Adipocyte (in vitro differentiated cells): ENCODE measurements around the gene GDF2.

Experiments
- DNase-seq: peaks from one replicate; pipeline ENCODE4 v3.0.0-alpha.2; 2015; ENCODE audit warnings: low read depth
- H3K27me3 ChIP-seq: replicated peaks from 2 replicates; pipeline ENCODE4 v1.7.0; 2013; ENCODE audit warnings: mild to moderate bottlenecking, low read length, moderate library complexity; ENCODE audit not compliant: control insufficient read depth, insufficient read depth
- H3K36me3 ChIP-seq: 2 replicates; pipeline ENCODE4 v1.7.0; 2013; ENCODE audit warnings: low read length, mild to moderate bottlenecking, moderate library complexity; ENCODE audit not compliant: control insufficient read depth, insufficient read depth, severe bottlenecking
- H3K4me1 ChIP-seq: 2 replicates; pipeline ENCODE4 v1.7.0; 2013; ENCODE audit warnings: mild to moderate bottlenecking, low read length, moderate library complexity; ENCODE audit not compliant: control insufficient read depth, insufficient read depth
- H3K4me3 ChIP-seq: 2 replicates; pipeline ENCODE4 v1.7.0; 2013; ENCODE audit warnings: mild to moderate bottlenecking, low read length, moderate library complexity
- H3K9ac ChIP-seq: 2 replicates; pipeline ENCODE4 v1.7.0; 2013; ENCODE audit warnings: mild to moderate bottlenecking, low read length, moderate library complexity
- H3K9me3 ChIP-seq: 2 replicates; pipeline ENCODE4 v1.7.0; 2013; ENCODE audit warnings: mild to moderate bottlenecking, low read length, moderate library complexity; ENCODE audit not compliant: control insufficient read depth

The GDF2 gene

DNA sequence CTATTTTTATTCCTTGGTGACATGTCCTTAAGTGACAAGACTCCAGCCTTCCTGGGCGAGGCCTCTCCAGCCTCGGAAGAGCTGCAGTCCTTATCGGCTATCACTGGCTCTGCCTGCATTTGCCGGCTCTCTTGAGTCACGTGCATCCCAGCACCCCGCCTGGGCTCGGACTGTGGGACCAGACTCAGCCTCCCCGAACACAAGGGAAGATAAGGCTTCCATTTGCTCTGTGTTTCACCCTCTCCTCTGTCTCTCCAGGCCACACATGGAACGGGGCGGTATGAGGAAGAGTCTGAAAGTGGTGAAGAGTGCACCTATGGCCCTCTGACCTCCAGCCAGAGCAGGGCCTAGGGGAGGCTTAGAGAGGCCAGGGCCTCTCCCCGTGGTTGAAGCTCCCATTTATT is 4.7 kb downstream of the GDF2 start:
- H3K9me3 ChIP-seq: no peaks in the 10 kb centered on the region
- H3K9ac ChIP-seq: no peak overlapping the region
- H3K4me1 ChIP-seq: no peaks in the 10 kb centered on the region
- peaks cover 45% of the 10 kb centered on the region for H3K27me3 ChIP-seq
- DNase-seq: no peak
- H3K36me3 ChIP-seq: no peaks in the 10 kb centered on the region
- no peak overlapping the region for H3K4me3 ChIP-seq

DNA sequence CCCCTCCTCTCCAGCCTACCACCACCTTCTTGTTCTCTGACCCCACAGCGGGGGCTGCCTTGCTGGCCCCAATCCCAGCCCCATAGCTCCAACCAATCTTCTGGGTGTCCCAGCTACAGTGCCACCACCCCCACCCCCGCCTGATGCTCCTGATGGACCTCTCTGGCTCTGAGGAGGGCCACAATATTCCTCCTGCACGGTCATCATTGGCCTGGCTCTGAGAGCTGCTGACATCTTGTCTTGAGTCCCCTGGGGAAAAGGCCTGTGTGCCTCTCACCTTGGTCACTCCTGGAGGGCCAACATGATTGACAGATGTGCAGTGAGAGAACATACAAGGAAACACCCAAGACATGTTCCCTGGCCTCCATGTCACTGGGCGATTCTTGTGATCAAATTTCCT is 7.6 kb downstream of the GDF2 start:
- H3K4me3 ChIP-seq: no peak overlapping the region
- no peak for DNase-seq
- H3K9ac ChIP-seq: no peak overlapping the region
- no peaks in the 10 kb centered on the region for H3K9me3 ChIP-seq
- peaks cover 32% of the 10 kb centered on the region for H3K27me3 ChIP-seq
- no peaks in the 10 kb centered on the region for H3K4me1 ChIP-seq
- H3K36me3 ChIP-seq: no peaks in the 10 kb centered on the region

DNA sequence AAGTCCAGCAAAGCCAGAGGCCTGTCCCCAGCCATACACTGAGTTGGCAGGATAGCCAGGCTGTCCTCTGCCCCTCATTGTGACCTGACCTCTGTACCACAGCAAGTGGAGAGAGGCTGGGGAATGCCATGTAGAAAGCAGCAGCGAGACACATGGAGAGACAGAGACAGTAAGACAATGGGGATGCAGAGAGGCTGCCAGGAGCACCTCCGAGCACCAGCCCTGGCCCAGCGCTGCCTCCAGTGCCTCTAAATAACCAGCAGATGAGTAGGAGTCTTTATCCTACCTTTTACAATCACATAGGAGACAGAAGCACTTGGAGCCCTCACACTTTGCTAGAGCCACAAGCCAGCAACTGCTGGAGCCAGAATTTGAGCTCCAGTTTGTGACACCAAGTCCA is 8.1 kb downstream of the GDF2 start:
- no peaks in the 10 kb centered on the region for H3K36me3 ChIP-seq
- no peak for DNase-seq
- peaks cover 31% of the 10 kb centered on the region for H3K27me3 ChIP-seq
- no peaks in the 10 kb centered on the region for H3K4me1 ChIP-seq
- no peak overlapping the region for H3K4me3 ChIP-seq
- no peak overlapping the region for H3K9ac ChIP-seq
- no peaks in the 10 kb centered on the region for H3K9me3 ChIP-seq

DNA sequence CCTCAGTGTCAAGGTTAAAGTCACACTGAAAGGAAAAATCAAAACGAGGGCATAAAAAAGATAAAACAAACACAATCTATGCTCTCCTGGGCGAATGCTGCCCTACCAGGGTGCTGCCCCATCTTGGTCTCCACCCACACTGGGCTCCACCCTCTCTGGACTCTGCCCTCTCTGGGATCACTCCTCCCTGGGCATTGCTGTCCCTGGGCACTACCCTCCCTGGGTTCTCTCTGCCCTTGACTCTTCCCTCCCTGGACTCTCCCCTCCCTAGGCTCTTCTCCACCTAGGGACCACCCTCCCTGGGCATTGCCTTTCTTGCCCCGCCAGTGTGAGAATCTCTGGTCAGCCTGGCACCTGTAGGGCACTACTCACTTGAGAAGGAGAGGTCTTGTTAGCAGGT is 8.6 kb downstream of the GDF2 start:
- no peak for DNase-seq
- no peak overlapping the region for H3K4me3 ChIP-seq
- H3K9me3 ChIP-seq: no peaks in the 10 kb centered on the region
- peaks cover 30% of the 10 kb centered on the region for H3K27me3 ChIP-seq
- H3K36me3 ChIP-seq: no peaks in the 10 kb centered on the region
- no peak overlapping the region for H3K9ac ChIP-seq
- no peaks in the 10 kb centered on the region for H3K4me1 ChIP-seq

DNA sequence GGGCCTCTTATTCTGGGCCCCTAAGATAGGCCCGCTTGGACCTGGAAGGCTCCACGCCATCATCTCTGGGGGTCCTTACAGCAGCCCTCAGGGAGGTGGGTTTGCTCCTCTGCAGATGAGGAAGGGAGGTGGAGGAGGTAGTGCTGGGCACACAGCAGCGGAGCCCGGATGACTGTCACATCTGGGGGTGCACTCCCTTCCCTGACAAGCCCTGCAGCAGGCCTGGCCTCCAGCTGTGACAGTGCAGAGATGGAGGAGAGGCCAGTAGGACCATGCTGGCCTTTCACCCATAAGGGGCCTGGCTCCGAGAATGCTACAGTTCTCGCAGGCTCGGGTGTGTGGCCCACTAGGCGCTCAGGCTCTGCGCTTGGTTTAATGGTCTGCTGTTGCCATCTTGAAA is 9.2 kb downstream of the GDF2 start:
- H3K4me1 ChIP-seq: no peaks in the 10 kb centered on the region
- no peak for DNase-seq
- no peaks in the 10 kb centered on the region for H3K36me3 ChIP-seq
- no peak overlapping the region for H3K9ac ChIP-seq
- H3K27me3 ChIP-seq: peaks cover 35% of the 10 kb centered on the region
- H3K4me3 ChIP-seq: no peak overlapping the region
- H3K9me3 ChIP-seq: no peaks in the 10 kb centered on the region

DNA sequence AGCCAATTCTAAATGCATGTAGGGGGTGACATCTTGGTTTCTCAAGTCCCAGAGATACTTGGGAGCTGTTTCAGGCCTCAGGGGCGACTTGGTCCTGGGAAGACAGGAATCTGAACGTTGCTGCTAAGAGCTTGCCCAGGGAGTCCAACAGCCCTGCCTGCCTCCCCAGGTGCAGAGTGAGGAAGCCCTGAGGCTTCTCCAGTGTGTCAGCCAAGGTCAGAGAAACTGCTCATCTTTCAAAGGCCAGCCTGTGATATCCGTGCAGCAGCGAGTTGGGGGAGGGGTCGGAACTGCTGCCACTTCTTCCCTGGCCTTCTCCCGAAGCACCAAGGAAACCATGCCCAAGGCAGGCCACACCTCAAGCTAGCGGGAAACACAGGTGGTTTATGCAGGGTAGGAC is 9.7 kb downstream of the GDF2 start:
- Histone ChIP-seq H3K27me3 (peaks cover 35% of the 10 kb centered on the region), H3K4me3 (no peak overlapping the region), H3K9me3 (no peaks in the 10 kb centered on the region), H3K36me3 (no peaks in the 10 kb centered on the region), H3K4me1 (no peaks in the 10 kb centered on the region), H3K9ac (no peak overlapping the region)
- DNase-seq: no peak

DNA sequence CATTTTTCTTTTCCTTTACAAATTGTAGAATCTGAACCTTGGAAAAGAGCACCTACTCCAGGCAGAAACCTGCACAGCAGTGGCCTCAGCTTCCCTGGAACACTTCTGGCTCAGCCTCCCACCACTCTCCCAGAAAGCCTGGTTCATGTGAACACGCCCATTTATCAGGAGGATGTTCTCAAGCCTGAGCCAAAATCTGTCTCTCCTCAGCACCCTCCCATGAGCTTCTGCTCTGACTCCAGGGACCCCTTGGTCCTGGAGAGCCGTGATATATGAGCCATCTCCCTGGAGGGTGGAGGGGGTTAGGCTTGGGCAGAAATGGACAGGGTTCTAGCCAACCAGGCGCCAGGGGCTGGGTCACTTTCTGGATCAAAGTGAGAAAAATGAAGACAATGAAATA is 10.1 kb downstream of the GDF2 start:
- Histone ChIP-seq H3K36me3 (no peaks in the 10 kb centered on the region), H3K4me3 (no peak overlapping the region), H3K9ac (no peak overlapping the region), H3K27me3 (peaks cover 35% of the 10 kb centered on the region), H3K9me3 (no peaks in the 10 kb centered on the region), H3K4me1 (no peaks in the 10 kb centered on the region)
- DNase-seq: no peak

DNA sequence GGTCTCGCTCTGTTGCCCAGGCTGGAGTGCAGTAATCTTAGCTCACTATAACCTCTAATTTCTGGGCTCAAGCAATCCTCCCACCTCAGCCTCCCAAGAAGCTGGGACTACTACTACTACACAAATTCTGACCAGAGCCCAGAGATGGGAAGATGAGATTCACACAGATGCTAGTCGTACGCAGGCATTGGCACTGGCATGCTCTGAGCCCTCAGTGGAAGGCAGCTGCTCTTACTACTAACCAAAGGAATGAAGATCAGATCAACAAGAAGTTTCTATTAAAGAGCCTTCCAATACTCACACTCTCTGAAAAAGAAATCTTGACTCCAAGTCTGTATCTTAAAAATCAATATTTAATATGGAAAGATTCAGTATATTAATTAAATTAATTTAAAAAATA is 10.7 kb downstream of the GDF2 start:
- Histone ChIP-seq H3K4me3 (no peak overlapping the region), H3K9ac (no peak overlapping the region), H3K36me3 (no peaks in the 10 kb centered on the region), H3K9me3 (no peaks in the 10 kb centered on the region), H3K4me1 (no peaks in the 10 kb centered on the region), H3K27me3 (peaks cover 35% of the 10 kb centered on the region)
- DNase-seq: peak; percentile 37

DNA sequence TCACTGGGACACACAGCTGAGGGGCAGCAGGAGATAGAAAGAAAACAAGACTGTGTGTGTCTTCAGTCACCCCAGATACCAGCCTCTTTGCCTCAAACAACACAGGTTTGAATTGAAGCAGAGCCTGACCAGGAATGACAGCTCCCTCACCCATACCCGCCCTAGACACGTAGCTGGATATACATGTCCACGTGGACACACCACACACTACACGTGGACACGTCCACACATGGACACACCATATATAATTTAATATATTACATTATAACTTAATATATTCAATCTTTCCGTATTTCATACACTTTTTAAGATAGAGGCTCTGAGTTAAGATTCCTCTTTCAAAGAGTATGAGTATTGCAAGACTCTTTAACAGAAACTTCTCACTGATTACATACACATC is 11.3 kb downstream of the GDF2 start:
- no peaks in the 10 kb centered on the region for H3K36me3 ChIP-seq
- H3K27me3 ChIP-seq: peaks cover 35% of the 10 kb centered on the region
- no peaks in the 10 kb centered on the region for H3K9me3 ChIP-seq
- H3K9ac ChIP-seq: no peak overlapping the region
- no peak for DNase-seq
- no peak overlapping the region for H3K4me3 ChIP-seq
- no peaks in the 10 kb centered on the region for H3K4me1 ChIP-seq

DNA sequence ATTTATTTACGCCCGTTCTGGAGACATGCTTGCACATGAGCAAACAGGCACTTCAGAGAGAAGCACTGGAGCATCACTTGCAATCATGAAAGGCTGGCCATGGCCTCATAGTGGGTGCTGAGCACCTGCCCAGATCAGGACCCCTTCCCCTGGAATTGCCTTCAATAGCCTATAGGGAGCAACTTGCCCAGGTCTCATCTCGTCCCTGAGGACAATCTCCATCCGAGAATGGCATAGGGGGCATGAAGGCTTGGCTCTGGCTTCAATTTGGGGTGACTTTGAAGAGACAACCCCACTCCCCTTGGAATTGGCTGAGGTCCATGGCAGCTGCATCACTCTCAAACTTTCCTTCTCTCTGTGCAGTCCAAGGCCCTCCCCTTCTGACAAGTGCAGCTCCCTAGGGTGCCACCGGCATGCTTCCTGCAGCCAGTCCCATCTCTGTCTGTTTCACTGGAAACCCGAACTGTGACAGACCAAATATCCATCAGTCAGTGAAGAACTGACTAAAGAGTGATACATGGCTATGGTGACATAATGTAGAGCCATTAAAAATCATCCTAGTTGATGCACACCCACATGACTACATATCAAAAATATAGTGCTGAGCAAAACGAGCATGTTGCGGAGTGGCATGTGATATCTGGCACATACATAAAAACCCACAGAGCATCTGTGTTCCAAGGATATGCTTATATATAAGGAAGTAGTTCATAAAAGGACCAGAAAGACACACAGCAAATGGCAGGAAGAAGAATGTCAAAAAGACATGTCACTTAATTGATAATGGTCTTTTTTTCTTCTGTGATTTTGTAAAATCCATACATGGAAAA is 12.4 kb downstream of the GDF2 start:
- no peaks in the 10 kb centered on the region for H3K9me3 ChIP-seq
- H3K9ac ChIP-seq: no peak overlapping the region
- DNase-seq: no peak
- no peak overlapping the region for H3K4me3 ChIP-seq
- peaks cover 35% of the 10 kb centered on the region for H3K27me3 ChIP-seq
- H3K36me3 ChIP-seq: no peaks in the 10 kb centered on the region
- no peaks in the 10 kb centered on the region for H3K4me1 ChIP-seq

DNA sequence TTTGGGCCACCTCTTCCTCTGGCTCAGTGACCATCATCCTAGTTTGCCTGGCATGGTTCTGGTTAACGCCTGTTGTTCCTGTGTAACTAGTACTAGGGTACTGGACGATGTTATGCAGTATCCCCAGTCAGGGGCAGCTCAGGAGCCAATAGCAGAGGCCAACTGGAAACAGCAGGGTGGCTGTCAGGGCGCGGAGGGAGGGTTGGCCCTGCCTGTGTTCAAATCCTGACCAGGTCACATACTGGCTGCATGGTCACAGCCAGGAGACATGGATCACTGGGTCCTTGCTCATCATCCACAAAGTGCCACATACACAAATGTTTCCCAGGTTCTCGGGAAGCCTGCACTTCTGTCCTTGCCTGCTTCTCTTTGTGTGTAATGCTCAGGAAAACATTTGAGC is 13.7 kb downstream of the GDF2 start:
- Histone ChIP-seq H3K36me3 (no peaks in the 10 kb centered on the region), H3K9me3 (no peaks in the 10 kb centered on the region), H3K4me3 (no peak overlapping the region), H3K4me1 (no peaks in the 10 kb centered on the region), H3K9ac (no peak overlapping the region), H3K27me3 (peaks cover 28% of the 10 kb centered on the region)
- no peak for DNase-seq
